H1 (cell line): ENCODE measurements around the gene SLFN14.

ENCODE experiments used
- BRCA1 ChIP-seq: IDR thresholded peaks from 2 replicates; pipeline ENCODE4 v1.6.1; 2012; ENCODE audit warnings: low read depth, low read length, improper control_type of control experiment
- EZH2 ChIP-seq: fragments of 200-600 bp; sonication (generic); IDR thresholded peaks from 2 replicates; pipeline ENCODE4 v1.7.1; 2012; ENCODE audit warnings: low read depth, mild to moderate bottlenecking, moderate library complexity, low read length, inconsistent platforms; ENCODE audit not compliant: severe bottlenecking
- JUND ChIP-seq: IDR thresholded peaks from 2 replicates; pipeline ENCODE4 v1.6.1; 2011; ENCODE audit warnings: mild to moderate bottlenecking, improper control_type of control experiment, low read length
- NRF1 ChIP-seq: IDR thresholded peaks from 2 replicates; pipeline ENCODE4 v1.6.1; 2011; ENCODE audit warnings: mild to moderate bottlenecking, low read depth, low read length, improper control_type of control experiment
- POU5F1 ChIP-seq: IDR thresholded peaks from 2 replicates; pipeline ENCODE4 v1.6.1; 2011; ENCODE audit warnings: low read depth, mild to moderate bottlenecking, low read length, moderate library complexity
- SAP30 ChIP-seq: fragments of 300-600 bp; sonication (generic); IDR thresholded peaks from 2 replicates; pipeline ENCODE4 v1.7.1; 2012; ENCODE audit warnings: low read length, moderate library complexity, mild to moderate bottlenecking, inconsistent platforms; ENCODE audit not compliant: insufficient read depth, insufficient replicate concordance
- TCF12 ChIP-seq: IDR thresholded peaks from 2 replicates; pipeline ENCODE4 v1.6.1; 2011; ENCODE audit warnings: low read depth, mild to moderate bottlenecking, low read length
- YY1 ChIP-seq: IDR thresholded peaks from 2 replicates; pipeline ENCODE4 v1.6.1; 2011; ENCODE audit warnings: low read depth, mild to moderate bottlenecking, low read length
- TF ChIP-seq, protein P1 (sequence below), 3 experiments: IDR thresholded peaks; 1 replicate in 2 of 3; 2 replicates in 1 of 3; pipeline versions ENCODE4 v1.5.1 to v1.6.1; 2011; ENCODE audit warnings: low read length in 3 of 3, mild to moderate bottlenecking in 3 of 3, inconsistent platforms in 2 of 3, low read depth in 1 of 3, moderate library complexity in 1 of 3; ENCODE audit not compliant: insufficient read depth in 1 of 3; ENCODE audit errors: control extremely low read depth in 1 of 3

- TF ChIP-seq, protein P1, sequence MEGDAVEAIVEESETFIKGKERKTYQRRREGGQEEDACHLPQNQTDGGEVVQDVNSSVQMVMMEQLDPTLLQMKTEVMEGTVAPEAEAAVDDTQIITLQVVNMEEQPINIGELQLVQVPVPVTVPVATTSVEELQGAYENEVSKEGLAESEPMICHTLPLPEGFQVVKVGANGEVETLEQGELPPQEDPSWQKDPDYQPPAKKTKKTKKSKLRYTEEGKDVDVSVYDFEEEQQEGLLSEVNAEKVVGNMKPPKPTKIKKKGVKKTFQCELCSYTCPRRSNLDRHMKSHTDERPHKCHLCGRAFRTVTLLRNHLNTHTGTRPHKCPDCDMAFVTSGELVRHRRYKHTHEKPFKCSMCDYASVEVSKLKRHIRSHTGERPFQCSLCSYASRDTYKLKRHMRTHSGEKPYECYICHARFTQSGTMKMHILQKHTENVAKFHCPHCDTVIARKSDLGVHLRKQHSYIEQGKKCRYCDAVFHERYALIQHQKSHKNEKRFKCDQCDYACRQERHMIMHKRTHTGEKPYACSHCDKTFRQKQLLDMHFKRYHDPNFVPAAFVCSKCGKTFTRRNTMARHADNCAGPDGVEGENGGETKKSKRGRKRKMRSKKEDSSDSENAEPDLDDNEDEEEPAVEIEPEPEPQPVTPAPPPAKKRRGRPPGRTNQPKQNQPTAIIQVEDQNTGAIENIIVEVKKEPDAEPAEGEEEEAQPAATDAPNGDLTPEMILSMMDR (IDR thresholded peaks at IDR 0.05; ENCODE audit: control extremely low read depth in 1 of 3, insufficient read depth in 1 of 3, low read depth in 1 of 3, low read length in 3 of 3) = no peak
- no peak for TF ChIP-seq TCF12
- no peak for TF ChIP-seq YY1
- no peak for TF ChIP-seq NRF1
- no peak for TF ChIP-seq JUND
- no peak for TF ChIP-seq EZH2
- no peak for TF ChIP-seq SAP30
- no peak for TF ChIP-seq POU5F1
- TF ChIP-seq BRCA1 = no peak
These were observed 18.4 kb upstream of the SLFN14 start for GRCh38 chr17:35578929-35579432.
